Right atrium auricular region (tissue), 2 donors: ENCODE results near the gene CCR1. TPM values are rescaled to one million over a fixed set of nuclear protein-coding genes. Genes with fewer than 3 reads are reported as not detected.

ENCODE experiments used
- DNase-seq: peaks from one replicate; pipeline ENCODE4 v3.0.0-alpha.2; 2019; ENCODE audit warnings: low spot score
- H3K27ac ChIP-seq, 2 donors: fragments of 200-600 bp; sonication (generic); 1 replicate in 1 of 2; 2 replicates in 1 of 2; pipeline ENCODE4 v1.5.1; 2016 to 2019
- H3K27me3 ChIP-seq, 2 donors: fragments of 200-600 bp; sonication (generic); one replicate each; pipeline versions ENCODE4 v1.5.1 to v1.6.0; 2017 to 2019
- H3K36me3 ChIP-seq: fragments of 200-600 bp; sonication (generic); one replicate; pipeline ENCODE4 v1.5.1; 2016
- H3K4me1 ChIP-seq, 2 donors: fragments of 200-600 bp; sonication (generic); one replicate each; pipeline versions ENCODE4 v1.5.1 to v1.6.0; 2017 to 2019
- H3K4me3 ChIP-seq, 2 donors: fragments of 200-600 bp; sonication (generic); 1 replicate in 1 of 2; 2 replicates in 1 of 2; pipeline ENCODE4 v1.5.1; 2017 to 2019; ENCODE audit warnings: mild to moderate bottlenecking in 1 of 2, moderate library complexity in 1 of 2
- H3K9me3 ChIP-seq, 2 donors: fragments of 200-600 bp; sonication (generic); one replicate each; pipeline ENCODE4 v1.5.1; 2019
- CTCF ChIP-seq, 2 donors: fragments of 200-600 bp; sonication (generic); IDR thresholded peaks; one replicate each; pipeline ENCODE4 v1.5.1; 2019; ENCODE audit warnings: antibody characterized with exemption in 2 of 2
- total RNA-seq, 2 donors: library from RNA; depleted of rRNA; stranded (reverse); fragments of >200 nt; gene quantifications; one replicate each; pipeline ENCODE4 v1.1.0, GENCODE V29; 2016

CCR1 gene
- total RNA-seq, 2 donors from 2014 or later: 1.2 to 8.9 TPM

- TF ChIP-seq CTCF (IDR thresholded peaks at IDR 0.05): no peak
- Histone ChIP-seq H3K4me3 (no peak overlapping the region), H3K36me3 (no peaks in the 10 kb centered on the region), H3K9me3 (no peaks in the 10 kb centered on the region), H3K27ac (no peak overlapping the region), H3K4me1 (no peaks in the 10 kb centered on the region), H3K27me3 (no peaks in the 10 kb centered on the region)
- no peak for DNase-seq
These were observed 5.6 kb downstream of the CCR1 start for GRCh38 chr3:46202535-46202934.

GRCh38 chr3:46200790-46201189, 7.3 kb downstream of the CCR1 start:
- Histone ChIP-seq H3K27me3 (no peaks in the 10 kb centered on the region), H3K4me1 (no peaks in the 10 kb centered on the region), H3K9me3 (no peaks in the 10 kb centered on the region), H3K36me3 (no peaks in the 10 kb centered on the region), H3K4me3 (no peak overlapping the region), H3K27ac (no peak overlapping the region)
- TF ChIP-seq CTCF (IDR thresholded peaks at IDR 0.05): no peak
- no peak for DNase-seq

GRCh38 chr3:46200211-46200610, 7.9 kb downstream of the CCR1 start:
- Histone ChIP-seq H3K9me3 (peaks cover 0 to 3% of the 10 kb centered on the region in 2 donors), H3K27ac (no peak overlapping the region), H3K27me3 (no peaks in the 10 kb centered on the region), H3K4me3 (no peak overlapping the region), H3K36me3 (no peaks in the 10 kb centered on the region), H3K4me1 (no peaks in the 10 kb centered on the region)
- TF ChIP-seq CTCF (IDR thresholded peaks at IDR 0.05): no peak
- DNase-seq: no peak

GRCh38 chr3:46196261-46196957, 11.7 kb downstream of the CCR1 start:
- Histone ChIP-seq H3K27ac (no peak overlapping the region), H3K4me3 (no peak overlapping the region), H3K9me3 (peaks cover 0 to 32% of the 10 kb centered on the region in 2 donors), H3K4me1 (no peaks in the 10 kb centered on the region), H3K27me3 (no peaks in the 10 kb centered on the region), H3K36me3 (no peaks in the 10 kb centered on the region)
- no peak for TF ChIP-seq CTCF (IDR thresholded peaks at IDR 0.05)
- no peak for DNase-seq

GRCh38 chr3:46194868-46195553, 13.1 kb downstream of the CCR1 start:
- Histone ChIP-seq H3K9me3 (peaks cover 0 to 32% of the 10 kb centered on the region in 2 donors), H3K27ac (no peak overlapping the region), H3K36me3 (no peaks in the 10 kb centered on the region), H3K4me3 (no peak overlapping the region), H3K27me3 (no peaks in the 10 kb centered on the region), H3K4me1 (no peaks in the 10 kb centered on the region)
- no peak for TF ChIP-seq CTCF (IDR thresholded peaks at IDR 0.05)
- no peak for DNase-seq
